K562 (cell line): ENCODE measurements around the gene STIL. TPM values are rescaled to one million over a fixed set of nuclear protein-coding genes. Genes with fewer than 3 reads are reported as not detected.
A peak's percentile ranks its signal among the peaks of the same experiment; 100 is the strongest.

Source experiments
- ATAC-seq: fragments of 200-7000 bp; cut with Tn5 transposase; 3 replicates; pipeline ENCODE4 v1.9.1; 2020; ENCODE audit warnings: moderate library complexity
- BruUV-seq: library from RNA; stranded (reverse); fragments of 400-500 nt; replicated peaks from 2 replicates; lab custom pipeline; 2021; lab: Mats Ljungman, UMichigan
- CTCF ChIA-PET: fragments of 300-600 bp; formaldehyde crosslinking; extraction: SDS; loops from one replicate; lab custom pipeline; 2021; ENCODE audit warnings: low intra/inter-chr PET ratio; lab: Yijun Ruan, JAX
- POLR2A ChIA-PET: fragments of 300-600, 350-650 bp; sonication (Branson Sonifier 250); formaldehyde crosslinking; extraction: SDS; loops from one replicate; lab custom pipeline; 2021; ENCODE audit warnings: antibody characterized with exemption, inconsistent platforms; lab: Yijun Ruan, JAX
- DNase-seq, 4 experiments: peaks; one replicate each; pipeline versions ENCODE4 v3.0.0 to v3.0.0-alpha.2; 2011 to 2018; ENCODE audit warnings: low spot score in 3 of 4, mixed read lengths in 3 of 4; ENCODE audit errors: extremely low read depth in 1 of 4
- FAIRE-seq: peaks from 2 replicates; lab custom pipeline; 2011; peaks lifted over from hg19 to GRCh38; lab: Jason Lieb, UNC
- H2AFZ ChIP-seq: 2 replicates; pipeline ENCODE4 v1.6.0; 2011; ENCODE audit warnings: low read depth, low read length, control low read depth, inconsistent platforms
- H3K27ac ChIP-seq: fragments of 200-600 bp; 3 replicates; pipeline ENCODE4 v1.8.0; 2011; ENCODE audit warnings: low read depth, mild to moderate bottlenecking, control low read depth, inconsistent platforms, low read length, moderate library complexity, mixed read lengths; ENCODE audit errors: extremely low read depth
- H3K27me3 ChIP-seq, 2 experiments: fragments of 300-600 bp in 1 of 2; 2 replicates in 1 of 2; 3 replicates in 1 of 2; pipeline versions ENCODE4 v1.6.0 to v1.8.0; 2011; ENCODE audit warnings: inconsistent platforms in 2 of 2, low read length in 2 of 2, mild to moderate bottlenecking in 1 of 2, mixed read lengths in 1 of 2, moderate library complexity in 1 of 2; ENCODE audit not compliant: control insufficient read depth in 2 of 2, insufficient read depth in 2 of 2
- H3K36me3 ChIP-seq: fragments of 300-600 bp; 3 replicates; pipeline ENCODE4 v1.8.0; 2011; ENCODE audit warnings: mild to moderate bottlenecking, low read length, inconsistent platforms; ENCODE audit not compliant: control insufficient read depth, insufficient read depth
- H3K4me1 ChIP-seq, 2 experiments: fragments of 200-600 bp in 1 of 2; replicated peaks in 1 of 2; 2 replicates in 1 of 2; 3 replicates in 1 of 2; pipeline versions ENCODE4 v1.5.1 to v1.8.0; 2011; ENCODE audit warnings: inconsistent platforms in 2 of 2, low read length in 2 of 2, mild to moderate bottlenecking in 1 of 2, mixed read lengths in 1 of 2, moderate library complexity in 1 of 2; ENCODE audit not compliant: control insufficient read depth in 2 of 2, insufficient read depth in 2 of 2
- H3K4me2 ChIP-seq: 2 replicates; pipeline ENCODE4 v1.6.1; 2011; ENCODE audit warnings: low read length, control low read depth, inconsistent platforms, mixed read lengths; ENCODE audit not compliant: insufficient read depth
- H3K4me3 ChIP-seq: fragments of 200-600 bp; sonication (generic), shearing (Covaris generic); 2 replicates; pipeline ENCODE4 v1.5.1; 2016; ENCODE audit warnings: control low read depth, inconsistent platforms
- H3K79me2 ChIP-seq: fragments of 200-600 bp; 3 replicates; pipeline ENCODE4 v1.8.0; 2011; ENCODE audit warnings: low read length, inconsistent platforms; ENCODE audit not compliant: control insufficient read depth, insufficient read depth
- H3K9ac ChIP-seq, 2 experiments: 2 replicates each; pipeline versions ENCODE4 v1.6.0 to v1.6.1; 2011; ENCODE audit warnings: low read depth in 2 of 2, low read length in 2 of 2, control low read depth in 1 of 2, inconsistent platforms in 1 of 2, mild to moderate bottlenecking in 1 of 2, mixed read lengths in 1 of 2; ENCODE audit not compliant: insufficient read depth in 1 of 2
- H3K9me1 ChIP-seq: one replicate; pipeline ENCODE4 v1.6.0; 2011; ENCODE audit warnings: inconsistent platforms, mild to moderate bottlenecking, low read length, moderate library complexity; ENCODE audit not compliant: control insufficient read depth, insufficient read depth
- H3K9me3 ChIP-seq: replicated peaks from 2 replicates; pipeline ENCODE4 v1.5.1; 2011; ENCODE audit warnings: low read depth, low read length, inconsistent platforms; ENCODE audit not compliant: control insufficient read depth, insufficient read depth
- H4K20me1 ChIP-seq: replicated peaks from 2 replicates; pipeline ENCODE4 v1.6.1; 2011; ENCODE audit warnings: low read length, inconsistent platforms, mixed read lengths; ENCODE audit not compliant: control insufficient read depth, insufficient read depth
- CC2D1A ChIP-seq: fragments of 450-650 bp; IDR thresholded peaks from 2 replicates; pipeline ENCODE4 v1.6.1; 2017; ENCODE audit warnings: mild to moderate bottlenecking
- EGR1 ChIP-seq: fragments of 450-650 bp; conservative IDR thresholded peaks from 2 replicates; pipeline ENCODE4 v1.6.1; 2017; ENCODE audit warnings: mild to moderate bottlenecking
- FOXK1 ChIP-seq: sonication (generic); formaldehyde crosslinking; IDR thresholded peaks from 2 replicates; pipeline ENCODE4 v1.8.0; 2022; ENCODE audit warnings: missing genetic modification reagents, mild to moderate bottlenecking, borderline replicate concordance
- ZSCAN29 ChIP-seq: fragments of 450-650 bp; IDR thresholded peaks from 2 replicates; pipeline ENCODE4 v1.6.1; 2017
- WGBS: fragments of 100-300 bp; shearing (Covaris generic); methylation state at CpG from one replicate; pipeline ENCODE4 v1.1.6; 2016; ENCODE audit warnings: low coverage, mixed read lengths; ENCODE audit not compliant: insufficient coverage; ENCODE audit errors: missing lambda C conversion rate; 5-methylcytosine and 5-hydroxymethylcytosine counted together
- in situ Hi-C: fragments of 300-500 bp; cut with MboI; formaldehyde crosslinking; loops from 4 replicates; pipeline ENCODE4 v1.15.0; 2018; ENCODE audit warnings: inconsistent platforms, mixed read lengths
- intact Hi-C: fragments of 100-400 bp; cut with micrococcal nuclease; formaldehyde crosslinking; loops from 2 replicates; pipeline ENCODE4 v1.14.2; 2022
- polyA plus RNA-seq, 8 experiments: library from polyadenylated mRNA; depleted of rRNA in 4 of 8; stranded (reverse) in 5 of 8; unstranded in 3 of 8; fragments of >200 nt; fragmentation: Nextera tagmentation in 2 of 8; fragmentation: Illumina TruSeq in 1 of 8; extraction: Ambion mirVana in 2 of 8; extraction: Trizol in 1 of 8; gene quantifications; 2 replicates each; pipeline versions ENCODE4 v1.2.1 to v1.2.3, GENCODE V29; 2011 to 2014; ENCODE audit warnings: inconsistent platforms in 1 of 8, missing spikeins in 1 of 8
- total RNA-seq, 7 experiments: library from RNA; depleted of rRNA in 6 of 7; stranded (reverse); fragments of >200 nt in 6 of 7; fragmentation: Illumina TruSeq in 2 of 7; extraction: Trizol in 2 of 7; gene quantifications; 2 replicates each; pipeline versions ENCODE4 v1.2.1 to v1.2.3, GENCODE V29; 2011 to 2021; ENCODE audit warnings: low replicate concordance in 1 of 7
- TF ChIP-seq, protein P1 (sequence below): sonication (generic); formaldehyde crosslinking; IDR thresholded peaks from 2 replicates; pipeline ENCODE4 v1.9.0; 2022; ENCODE audit warnings: mild to moderate bottlenecking, missing genetic modification reagents
- TF ChIP-seq, protein P2 (sequence below): fragments of 250-450 bp; sonication (Bioruptor Pico); IDR thresholded peaks from 2 replicates; pipeline ENCODE4 v1.5.0; 2021; ENCODE audit warnings: mild to moderate bottlenecking, borderline replicate concordance
- TF ChIP-seq, protein P3 (sequence below): sonication (generic); formaldehyde crosslinking; IDR thresholded peaks from 2 replicates; pipeline ENCODE4 v1.8.1; 2023; ENCODE audit warnings: mild to moderate bottlenecking, missing genetic modification reagents

Gene STIL
- total and polyA plus RNA-seq, 9 of the 15 experiments (the other 6 are each of a cell fraction or from before 2014, with no cell fraction given): 10.5 to 77.4 (median 39.6) TPM

DNA sequence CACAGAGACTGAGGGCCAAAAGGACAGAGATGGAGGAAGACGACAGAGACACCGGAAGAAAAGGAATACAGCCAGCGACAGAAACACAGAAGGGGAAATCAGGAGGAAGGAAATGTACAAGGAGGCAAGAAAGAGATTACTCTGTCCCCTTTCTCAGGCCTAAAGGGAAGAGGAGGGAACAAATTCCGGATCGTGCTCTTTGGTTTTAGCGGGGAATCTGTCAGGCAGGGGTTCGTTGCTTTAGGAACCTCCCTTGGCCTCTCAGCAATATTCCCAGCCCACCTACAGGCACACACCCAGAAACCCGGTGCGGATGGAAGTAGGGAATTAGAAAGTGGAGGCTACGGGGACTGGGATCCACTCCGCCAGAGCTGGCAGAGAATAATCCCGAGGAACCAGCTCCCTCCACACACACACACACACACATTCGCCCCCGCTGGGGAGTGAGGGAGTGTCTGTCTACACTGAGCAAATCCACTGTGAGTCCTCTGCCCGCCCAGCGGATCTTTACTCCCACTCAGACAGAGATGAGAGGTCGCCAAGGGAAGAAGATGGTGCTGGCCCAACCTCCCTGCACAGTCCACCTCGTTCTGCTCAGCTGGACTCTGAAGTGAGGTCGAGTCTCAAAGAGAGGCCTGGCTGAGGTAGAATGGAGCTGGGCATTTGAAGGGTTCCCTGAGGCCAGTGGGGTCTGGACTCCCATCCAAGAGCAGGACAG is 87.7 kb downstream of the STIL start:
- H3K79me2 ChIP-seq: peaks cover 98% of the 10 kb centered on the region
- 74% methylated on average over 16 of the region's 19 CpGs for WGBS
- H3K27me3 ChIP-seq: no peaks in the 10 kb centered on the region
- peak overlapping the region; percentile 33; the same call in 2 of the 3 replicates for H3K27ac ChIP-seq
- ChIA-PET CTCF (no interaction called here), POLR2A (interaction anchor here (0.9 to 5.2 kb wide), 6 partner anchors 6 to 88 kb away, joined by 3 to 80 read pairs (median 8); partner anchors contain the start of gene STIL)
- H3K4me1 ChIP-seq: peaks cover 25 to 42% of the 10 kb centered on the region in 2 experiments; a peak in 4 of 5 replicates
- peaks cover 64% of the 10 kb centered on the region for H3K36me3 ChIP-seq
- in situ Hi-C loops: no loop called here
- peaks cover 16% of the 10 kb centered on the region for H3K9me1 ChIP-seq
- DNase-seq (no peak), FAIRE-seq (no peak), ATAC-seq (no peak)
- peak overlapping the region; percentile 93 for H3K4me2 ChIP-seq
- 0 out of 2 replicates have a peak, but pooled peaks have one; percentile 15 for TF ChIP-seq FOXK1
- TF ChIP-seq ZSCAN29: 0 out of 2 replicates have a peak, but pooled peaks have one; percentile 30
- peak; percentile 72 for TF ChIP-seq EGR1
- TF ChIP-seq CC2D1A: no peak
- TF ChIP-seq, protein P1, sequence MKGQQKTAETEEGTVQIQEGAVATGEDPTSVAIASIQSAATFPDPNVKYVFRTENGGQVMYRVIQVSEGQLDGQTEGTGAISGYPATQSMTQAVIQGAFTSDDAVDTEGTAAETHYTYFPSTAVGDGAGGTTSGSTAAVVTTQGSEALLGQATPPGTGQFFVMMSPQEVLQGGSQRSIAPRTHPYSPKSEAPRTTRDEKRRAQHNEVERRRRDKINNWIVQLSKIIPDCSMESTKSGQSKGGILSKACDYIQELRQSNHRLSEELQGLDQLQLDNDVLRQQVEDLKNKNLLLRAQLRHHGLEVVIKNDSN: peak; percentile 20; the same call in 1 of the 2 replicates
- TF ChIP-seq, protein P2, sequence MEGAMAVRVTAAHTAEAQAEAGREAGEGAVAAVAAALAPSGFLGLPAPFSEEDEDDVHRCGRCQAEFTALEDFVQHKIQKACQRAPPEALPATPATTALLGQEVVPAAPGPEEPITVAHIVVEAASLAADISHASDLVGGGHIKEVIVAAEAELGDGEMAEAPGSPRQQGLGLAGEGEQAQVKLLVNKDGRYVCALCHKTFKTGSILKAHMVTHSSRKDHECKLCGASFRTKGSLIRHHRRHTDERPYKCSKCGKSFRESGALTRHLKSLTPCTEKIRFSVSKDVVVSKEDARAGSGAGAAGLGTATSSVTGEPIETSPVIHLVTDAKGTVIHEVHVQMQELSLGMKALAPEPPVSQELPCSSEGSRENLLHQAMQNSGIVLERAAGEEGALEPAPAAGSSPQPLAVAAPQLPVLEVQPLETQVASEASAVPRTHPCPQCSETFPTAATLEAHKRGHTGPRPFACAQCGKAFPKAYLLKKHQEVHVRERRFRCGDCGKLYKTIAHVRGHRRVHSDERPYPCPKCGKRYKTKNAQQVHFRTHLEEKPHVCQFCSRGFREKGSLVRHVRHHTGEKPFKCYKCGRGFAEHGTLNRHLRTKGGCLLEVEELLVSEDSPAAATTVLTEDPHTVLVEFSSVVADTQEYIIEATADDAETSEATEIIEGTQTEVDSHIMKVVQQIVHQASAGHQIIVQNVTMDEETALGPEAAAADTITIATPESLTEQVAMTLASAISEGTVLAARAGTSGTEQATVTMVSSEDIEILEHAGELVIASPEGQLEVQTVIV (CRISPR knock-in tag): no peak
- TF ChIP-seq, protein P3, sequence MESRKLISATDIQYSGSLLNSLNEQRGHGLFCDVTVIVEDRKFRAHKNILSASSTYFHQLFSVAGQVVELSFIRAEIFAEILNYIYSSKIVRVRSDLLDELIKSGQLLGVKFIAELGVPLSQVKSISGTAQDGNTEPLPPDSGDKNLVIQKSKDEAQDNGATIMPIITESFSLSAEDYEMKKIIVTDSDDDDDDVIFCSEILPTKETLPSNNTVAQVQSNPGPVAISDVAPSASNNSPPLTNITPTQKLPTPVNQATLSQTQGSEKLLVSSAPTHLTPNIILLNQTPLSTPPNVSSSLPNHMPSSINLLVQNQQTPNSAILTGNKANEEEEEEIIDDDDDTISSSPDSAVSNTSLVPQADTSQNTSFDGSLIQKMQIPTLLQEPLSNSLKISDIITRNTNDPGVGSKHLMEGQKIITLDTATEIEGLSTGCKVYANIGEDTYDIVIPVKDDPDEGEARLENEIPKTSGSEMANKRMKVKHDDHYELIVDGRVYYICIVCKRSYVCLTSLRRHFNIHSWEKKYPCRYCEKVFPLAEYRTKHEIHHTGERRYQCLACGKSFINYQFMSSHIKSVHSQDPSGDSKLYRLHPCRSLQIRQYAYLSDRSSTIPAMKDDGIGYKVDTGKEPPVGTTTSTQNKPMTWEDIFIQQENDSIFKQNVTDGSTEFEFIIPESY (CRISPR knock-in tag): peak; percentile 89
- no peaks in the 10 kb centered on the region for H3K9me3 ChIP-seq
- peak overlapping the region; percentile 0; the same call in 1 of the 2 replicates for H3K4me3 ChIP-seq
- no TSS peak for BruUV-seq
- intact Hi-C loops: loop anchor here (5.0 kb wide), 1 partner anchor 36 kb away; no protein-coding TSS in a partner anchor
- H2AFZ ChIP-seq: no peak overlapping the region
- H3K9ac ChIP-seq: peak overlapping the region; percentile 29 to 100; a peak in 3 of 4 replicates
- peaks cover 14% of the 10 kb centered on the region; the same call in 1 of the 2 replicates for H4K20me1 ChIP-seq
